GM23248 (cell line): ENCODE measurements around the gene EPPIN. TPM values are rescaled to one million over a fixed set of nuclear protein-coding genes. Genes with fewer than 3 reads are reported as not detected.
"Not testable (repeated sequence)": the region's sequence is repeated elsewhere in the genome, so short reads cannot be mapped to it uniquely, and the experiment has no call there.

ENCODE experiments used
- DNase-seq: peaks from one replicate; pipeline ENCODE4 v3.0.0-alpha.2; 2015
- H2AFZ ChIP-seq: fragments of 200-600 bp; sonication (generic); 2 replicates; pipeline ENCODE4 v1.6.1; 2016; ENCODE audit warnings: antibody characterized with exemption
- H3F3A ChIP-seq: fragments of 200-600 bp; sonication (generic); 2 replicates; pipeline ENCODE4 v1.6.1; 2016; ENCODE audit warnings: mild to moderate bottlenecking, antibody characterized with exemption, mixed run types; ENCODE audit not compliant: insufficient read depth
- H3K27ac ChIP-seq: fragments of 200-600 bp; sonication (generic); 2 replicates; pipeline ENCODE4 v1.5.1; 2016; ENCODE audit warnings: mild to moderate bottlenecking
- H3K27me3 ChIP-seq: fragments of 200-600 bp; sonication (generic); replicated peaks from 2 replicates; pipeline ENCODE4 v1.6.1; 2016; ENCODE audit warnings: mild to moderate bottlenecking; ENCODE audit not compliant: insufficient read depth
- H3K36me3 ChIP-seq: fragments of 200-600 bp; sonication (generic); 2 replicates; pipeline ENCODE4 v1.6.1; 2016; ENCODE audit warnings: low read depth, mild to moderate bottlenecking
- H3K4me1 ChIP-seq: fragments of 200-600 bp; sonication (generic); 2 replicates; pipeline ENCODE4 v1.6.1; 2016; ENCODE audit warnings: mild to moderate bottlenecking; ENCODE audit not compliant: insufficient read depth
- H3K4me2 ChIP-seq: fragments of 200-600 bp; sonication (generic); one replicate; pipeline ENCODE4 v1.6.1; 2016; ENCODE audit warnings: mild to moderate bottlenecking; ENCODE audit not compliant: unreplicated experiment
- H3K4me3 ChIP-seq: fragments of 200-600 bp; sonication (generic); 2 replicates; pipeline ENCODE4 v1.5.1; 2016; ENCODE audit warnings: mild to moderate bottlenecking
- H3K79me2 ChIP-seq: fragments of 200-600 bp; sonication (generic); 2 replicates; pipeline ENCODE4 v1.6.1; 2016; ENCODE audit warnings: mild to moderate bottlenecking; ENCODE audit not compliant: insufficient read depth
- H3K9ac ChIP-seq: fragments of 200-600 bp; sonication (generic); 2 replicates; pipeline ENCODE4 v1.6.1; 2016; ENCODE audit warnings: mild to moderate bottlenecking
- H3K9me2 ChIP-seq: fragments of 200-600 bp; sonication (generic); 2 replicates; pipeline ENCODE4 v1.6.1; 2016; ENCODE audit warnings: mixed run types, mild to moderate bottlenecking, moderate library complexity; ENCODE audit not compliant: insufficient read depth
- H3K9me3 ChIP-seq: fragments of 200-600 bp; sonication (generic); one replicate; pipeline ENCODE4 v1.6.1; 2017; ENCODE audit warnings: low read depth
- H4K20me1 ChIP-seq: fragments of 200-600 bp; sonication (generic); 2 replicates; pipeline ENCODE4 v1.6.0; 2016; ENCODE audit not compliant: insufficient read depth
- EZH2 ChIP-seq: fragments of 200-600 bp; sonication (generic); IDR thresholded peaks from 2 replicates; pipeline ENCODE4 v1.6.1; 2018; ENCODE audit warnings: antibody characterized with exemption, mild to moderate bottlenecking; ENCODE audit not compliant: insufficient read depth, poor library complexity, severe bottlenecking
- EZH2phosphoT487 ChIP-seq: fragments of 200-600 bp; sonication (generic); IDR thresholded peaks from 2 replicates; pipeline ENCODE4 v1.6.1; 2018; ENCODE audit warnings: antibody characterized with exemption, moderate library complexity, mild to moderate bottlenecking, low read depth; ENCODE audit not compliant: insufficient read depth
- WGBS, 2 experiments: methylation state at CpG; one replicate each; pipeline ENCODE4 v1.1.6; 2015 to 2017; ENCODE audit warnings: low lambda C conversion rate in 2 of 2, low coverage in 1 of 2; ENCODE audit errors: missing lambda C conversion rate in 2 of 2; 5-methylcytosine and 5-hydroxymethylcytosine counted together
- in situ Hi-C: fragments of 300-500 bp; cut with MboI; formaldehyde crosslinking; loops from 2 replicates; pipeline ENCODE4 v1.15.0; 2020
- polyA plus RNA-seq: library from polyadenylated mRNA; unstranded; fragments of >200 nt; fragmentation: Nextera tagmentation; extraction: Ambion mirVana; gene quantifications from 2 replicates; pipeline ENCODE4 v1.2.1, GENCODE V29; 2016
- total RNA-seq: library from RNA; depleted of rRNA; stranded (reverse); fragments of >200 nt; shearing (Covaris generic); gene quantifications from 2 replicates; pipeline ENCODE4 v1.2.3, GENCODE V29; 2014

EPPIN gene
- total and polyA plus RNA-seq, 2 experiments from 2014 or later: not detected

DNA sequence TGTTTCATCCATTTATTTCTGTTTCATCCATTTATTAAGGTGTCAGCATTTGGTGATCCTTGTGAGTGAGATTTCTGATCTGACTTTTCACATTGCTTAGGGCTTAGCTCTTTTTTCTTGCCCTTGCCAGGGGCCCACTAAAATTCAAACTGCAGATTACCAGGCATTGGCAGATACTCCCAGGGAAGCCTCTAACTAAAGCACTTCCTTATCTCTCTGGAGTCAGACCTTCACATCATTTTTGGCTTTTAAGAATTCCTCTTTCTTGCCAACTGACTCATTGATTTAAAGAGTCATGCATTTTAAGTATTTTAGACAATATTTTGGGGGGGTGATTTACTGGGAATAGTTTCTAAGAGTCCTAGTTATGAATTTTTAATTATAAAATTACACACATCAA, 34.5 kb upstream of the EPPIN start:
- Histone ChIP-seq H3K9ac (no peak overlapping the region), H3K36me3 (no peaks in the 10 kb centered on the region), H3K79me2 (no peaks in the 10 kb centered on the region), H3K27me3 (0 out of 2 replicates have a peak, but pooled peaks cover 17% of the 10 kb centered on the region), H3K4me2 (no peak overlapping the region), H3K27ac (no peak overlapping the region), H2AFZ (no peak overlapping the region), H3K9me2 (no peaks in the 10 kb centered on the region), H3K4me3 (no peak overlapping the region), H3F3A (no peaks in the 10 kb centered on the region), H3K9me3 (no peaks in the 10 kb centered on the region), H3K4me1 (peaks cover 7% of the 10 kb centered on the region), H4K20me1 (no peaks in the 10 kb centered on the region)
- TF ChIP-seq EZH2phosphoT487 (no peak), EZH2 (no peak)
- peak; percentile 44 for DNase-seq
- in situ Hi-C loops: no loop called here

GRCh38 chr20:45579184-45579583, 32.0 kb upstream of the EPPIN start, which contains the start of gene WFDC8:
Gene WFDC8 (minus strand): TSS chr20:45579284. CDS start chr20:45579247, 37 bp downstream.
- H3K4me2 ChIP-seq: no peak within 1 kb of the TSS
- DNase-seq: no peak
- no peaks in the 10 kb centered on the region for H3K79me2 ChIP-seq
- no peaks in the 10 kb centered on the region for H3F3A ChIP-seq
- 0 out of 2 replicates have a peak, but pooled peaks cover 17% of the 10 kb centered on the region for H3K27me3 ChIP-seq
- WGBS, 2 experiments: 38 to 42% methylated on average over 4 of the region's 4 CpGs
- in situ Hi-C loops: no loop called here
- H3K9me3 ChIP-seq: no peaks in the 10 kb centered on the region
- H2AFZ ChIP-seq: no peak within 1 kb of the TSS
- H3K9me2 ChIP-seq: no peaks in the 10 kb centered on the region
- no peak within 1 kb of the TSS for H3K9ac ChIP-seq
- peaks cover 7% of the 10 kb centered on the region for H3K4me1 ChIP-seq
- H3K27ac ChIP-seq: no peak within 1 kb of the TSS
- no peaks in the 10 kb centered on the region for H3K36me3 ChIP-seq
- no peak for TF ChIP-seq EZH2
- no peak for TF ChIP-seq EZH2phosphoT487
- no peaks in the 10 kb centered on the region for H4K20me1 ChIP-seq
- H3K4me3 ChIP-seq: no peak within 1 kb of the TSS

GRCh38 chr20:45578231-45578630, 31.0 kb upstream of the EPPIN start:
- no peak for TF ChIP-seq EZH2phosphoT487
- no peak for TF ChIP-seq EZH2

GRCh38 chr20:45576995-45577394, 29.8 kb upstream of the EPPIN start:
- no peaks in the 10 kb centered on the region for H3K36me3 ChIP-seq
- WGBS, 2 experiments: 4% methylated on average over 2 of the region's 2 CpGs
- no peaks in the 10 kb centered on the region for H3F3A ChIP-seq
- no peaks in the 10 kb centered on the region for H3K79me2 ChIP-seq
- H3K4me2 ChIP-seq: no peak overlapping the region
- H3K9me2 ChIP-seq: no peaks in the 10 kb centered on the region
- H3K4me3 ChIP-seq: no peak overlapping the region
- peaks cover 6% of the 10 kb centered on the region for H3K4me1 ChIP-seq
- no peaks in the 10 kb centered on the region for H3K9me3 ChIP-seq
- H3K27ac ChIP-seq: no peak overlapping the region
- peak overlapping the region; percentile 50; the same call in 1 of the 2 replicates for H2AFZ ChIP-seq
- TF ChIP-seq EZH2phosphoT487 (no peak), EZH2 (no peak)
- peak; percentile 39 for DNase-seq
- H3K27me3 ChIP-seq: 0 out of 2 replicates have a peak, but pooled peaks cover 6% of the 10 kb centered on the region
- no peak overlapping the region for H3K9ac ChIP-seq
- in situ Hi-C loops: no loop called here
- no peaks in the 10 kb centered on the region for H4K20me1 ChIP-seq

More at GRCh38 chr20:45578231-45578630, 31.0 kb upstream of the EPPIN start:
- no peak overlapping the region for H3K4me2 ChIP-seq
- no peaks in the 10 kb centered on the region for H3K79me2 ChIP-seq
- no peaks in the 10 kb centered on the region for H3K9me3 ChIP-seq
- no peak overlapping the region for H3K9ac ChIP-seq
- H3K36me3 ChIP-seq: no peaks in the 10 kb centered on the region
- H3K4me3 ChIP-seq: no peak overlapping the region
- H4K20me1 ChIP-seq: no peaks in the 10 kb centered on the region
- H2AFZ ChIP-seq: no peak overlapping the region
- 0 to 7% methylated on average over 1 of the region's 1 CpG for WGBS, 2 experiments
- no peak for DNase-seq
- H3K27ac ChIP-seq: no peak overlapping the region
- in situ Hi-C loops: no loop called here
- 0 out of 2 replicates have a peak, but pooled peaks cover 11% of the 10 kb centered on the region for H3K27me3 ChIP-seq
- H3F3A ChIP-seq: no peaks in the 10 kb centered on the region
- no peaks in the 10 kb centered on the region for H3K9me2 ChIP-seq
- peaks cover 7% of the 10 kb centered on the region for H3K4me1 ChIP-seq

- Histone ChIP-seq H3K79me2 (no peaks in the 10 kb centered on the region), H2AFZ (no peak overlapping the region), H3K4me2 (no peak overlapping the region), H3K9ac (no peak overlapping the region), H3K9me3 (no peaks in the 10 kb centered on the region), H3K9me2 (no peaks in the 10 kb centered on the region), H3K36me3 (no peaks in the 10 kb centered on the region), H3K4me3 (no peak overlapping the region), H3F3A (no peaks in the 10 kb centered on the region), H3K4me1 (no peaks in the 10 kb centered on the region), H4K20me1 (no peaks in the 10 kb centered on the region), H3K27me3 (0 out of 2 replicates have a peak, but pooled peaks cover 6% of the 10 kb centered on the region), H3K27ac (no peak overlapping the region)
- 65 to 69% methylated on average over 3 of the region's 3 CpGs for WGBS, 2 experiments
- in situ Hi-C loops: no loop called here
- no peak for TF ChIP-seq EZH2phosphoT487
- no peak for TF ChIP-seq EZH2
- no peak for DNase-seq
Observed at GRCh38 chr20:45575931-45576330, 28.7 kb upstream of the EPPIN start.

GRCh38 chr20:45569650-45570049, 22.4 kb upstream of the EPPIN start:
- H3K79me2 ChIP-seq, H3F3A ChIP-seq, H3K27ac ChIP-seq, H3K4me3 ChIP-seq, H3K9me3 ChIP-seq, H3K4me2 ChIP-seq, H4K20me1 ChIP-seq, H3K9ac ChIP-seq, H3K36me3 ChIP-seq, H3K9me2 ChIP-seq, H2AFZ ChIP-seq, DNase-seq, H3K27me3 ChIP-seq, H3K4me1 ChIP-seq: not testable (repeated sequence)
- in situ Hi-C loops: loop anchor here (25.0 kb wide), 1 partner anchor 193 kb away; no protein-coding TSS in a partner anchor
- 19 to 30% methylated on average over 1 of the region's 1 CpG for WGBS, 2 experiments
